NB4 (cell line): Measurements from ENCODE around the gene NRTN.

Source experiments
- CTCF ChIP-seq: IDR thresholded peaks from one replicate; pipeline ENCODE4 v1.5.1; 2012; ENCODE audit warnings: low read depth, low read length
- MYC ChIP-seq: IDR thresholded peaks from 2 replicates; pipeline ENCODE4 v1.6.1; 2011; ENCODE audit warnings: low read depth, low read length
- POLR2A ChIP-seq: IDR thresholded peaks from 2 replicates; pipeline ENCODE4 v1.6.1; 2011; ENCODE audit warnings: mild to moderate bottlenecking; ENCODE audit not compliant: insufficient read length; ENCODE audit errors: extremely low read depth
- TF ChIP-seq, protein P1 (sequence below): IDR thresholded peaks from 2 replicates; pipeline ENCODE4 v1.6.1; 2011; ENCODE audit warnings: low read depth, low read length

DNA sequence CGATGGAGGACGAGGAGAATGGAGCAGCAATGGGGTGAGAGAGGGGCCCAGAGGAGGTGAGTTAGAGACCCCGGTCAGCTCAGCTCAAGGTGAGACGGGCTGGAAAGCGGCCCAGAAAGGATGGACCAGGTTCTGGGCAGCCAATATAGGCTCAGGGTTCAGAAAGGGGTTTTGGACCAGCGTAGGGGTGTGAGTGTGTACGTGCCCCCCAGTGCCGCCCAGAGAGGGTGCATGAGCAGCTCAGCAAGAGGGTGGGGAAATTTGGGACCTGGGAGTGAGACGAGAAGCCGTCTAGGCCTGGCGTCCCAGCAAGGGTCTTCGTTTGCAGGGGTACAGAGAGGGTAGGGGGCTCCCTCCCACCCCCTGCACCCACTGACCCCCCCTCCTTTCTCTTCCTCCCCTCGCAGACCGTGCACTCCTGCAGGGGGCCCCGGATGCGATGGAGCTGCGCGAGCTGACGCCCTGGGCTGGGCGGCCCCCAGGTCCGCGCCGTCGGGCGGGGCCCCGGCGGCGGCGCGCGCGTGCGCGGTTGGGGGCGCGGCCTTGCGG, 22.5 kb downstream of the NRTN start:
- TF ChIP-seq CTCF (no peak), POLR2A (no peak), MYC (no peak)
- TF ChIP-seq, protein P1, sequence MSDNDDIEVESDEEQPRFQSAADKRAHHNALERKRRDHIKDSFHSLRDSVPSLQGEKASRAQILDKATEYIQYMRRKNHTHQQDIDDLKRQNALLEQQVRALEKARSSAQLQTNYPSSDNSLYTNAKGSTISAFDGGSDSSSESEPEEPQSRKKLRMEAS, result no peak
